Tibial artery (tissue), 4 donors: ENCODE measurements around the gene MMP15.

Experiments
- DNase-seq, 2 donors: peaks; one replicate each; pipeline ENCODE4 v3.0.0-alpha.2; 2019
- H3K27ac ChIP-seq, 2 donors: fragments of 200-600 bp; sonication (generic) in 1 of 2; 1 replicate in 1 of 2; 2 replicates in 1 of 2; pipeline ENCODE4 v1.5.1; 2018 to 2019; ENCODE audit warnings: mild to moderate bottlenecking in 1 of 2
- H3K27me3 ChIP-seq, 2 donors: fragments of 200-600 bp; sonication (generic) in 1 of 2; one replicate each; pipeline versions ENCODE4 v1.5.1 to v1.6.0; 2016 to 2019
- H3K36me3 ChIP-seq, 3 donors: fragments of 200-600 bp; sonication (generic) in 2 of 3; one replicate each; pipeline ENCODE4 v1.5.1; 2016 to 2019; ENCODE audit warnings: mild to moderate bottlenecking in 2 of 3
- H3K4me1 ChIP-seq, 4 donors: fragments of 200-600 bp; sonication (generic) in 2 of 4; 1 replicate in 3 of 4; 2 replicates in 1 of 4; pipeline ENCODE4 v1.5.1; 2016 to 2019
- H3K4me3 ChIP-seq, 2 donors: fragments of 200-600 bp; sonication (generic) in 1 of 2; 1 replicate in 1 of 2; 2 replicates in 1 of 2; pipeline ENCODE4 v1.5.1; 2018 to 2019; ENCODE audit warnings: mild to moderate bottlenecking in 2 of 2
- H3K9me3 ChIP-seq, 3 donors: fragments of 200-600 bp; sonication (generic) in 1 of 3; one replicate each; pipeline ENCODE4 v1.5.1; 2016 to 2019
- intact Hi-C: fragments of 100-400 bp; cut with DNase I; formaldehyde crosslinking; loops from one replicate; pipeline ENCODE4 v1.15.0; 2023; ENCODE audit warnings: low total_unique reads
- TF ChIP-seq, protein P1 (sequence below), 2 experiments: fragments of 200-600 bp in 1 of 2; fragments of 450-650 bp in 1 of 2; IDR thresholded peaks; one replicate each; pipeline ENCODE4 v1.5.1; 2017 to 2019; ENCODE audit warnings: antibody characterized with exemption in 2 of 2, mild to moderate bottlenecking in 1 of 2, moderate library complexity in 1 of 2

Gene MMP15

DNA sequence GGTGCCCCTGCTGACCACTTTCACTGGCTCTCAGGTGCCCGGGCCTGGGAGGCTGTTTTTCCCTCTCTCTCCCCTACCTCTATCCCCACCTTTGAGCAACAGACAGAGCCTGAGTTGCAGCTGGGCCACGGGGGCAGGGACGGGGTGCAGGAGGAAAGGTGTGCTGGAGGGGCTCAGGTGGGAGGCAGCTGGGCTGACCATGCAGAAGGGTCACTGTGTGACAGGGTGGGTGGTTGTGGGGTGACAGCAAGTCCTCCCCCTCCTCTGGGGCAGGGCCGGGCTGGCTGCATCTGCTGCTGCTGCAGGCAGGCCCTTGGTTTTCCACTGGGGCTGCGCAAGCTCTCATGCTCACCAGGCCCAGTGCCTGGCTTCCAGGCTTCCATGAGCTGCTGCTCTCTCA lies 31.7 kb upstream of the MMP15 start:
- no peaks in the 10 kb centered on the region for H3K27me3 ChIP-seq
- H3K4me1 ChIP-seq: peaks cover 0 to 23% (median 8%) of the 10 kb centered on the region in 4 donors
- no peak overlapping the region for H3K27ac ChIP-seq
- DNase-seq: no peak
- H3K36me3 ChIP-seq: peaks cover 25 to 51% (median 47%) of the 10 kb centered on the region in 3 donors
- TF ChIP-seq, protein P1, sequence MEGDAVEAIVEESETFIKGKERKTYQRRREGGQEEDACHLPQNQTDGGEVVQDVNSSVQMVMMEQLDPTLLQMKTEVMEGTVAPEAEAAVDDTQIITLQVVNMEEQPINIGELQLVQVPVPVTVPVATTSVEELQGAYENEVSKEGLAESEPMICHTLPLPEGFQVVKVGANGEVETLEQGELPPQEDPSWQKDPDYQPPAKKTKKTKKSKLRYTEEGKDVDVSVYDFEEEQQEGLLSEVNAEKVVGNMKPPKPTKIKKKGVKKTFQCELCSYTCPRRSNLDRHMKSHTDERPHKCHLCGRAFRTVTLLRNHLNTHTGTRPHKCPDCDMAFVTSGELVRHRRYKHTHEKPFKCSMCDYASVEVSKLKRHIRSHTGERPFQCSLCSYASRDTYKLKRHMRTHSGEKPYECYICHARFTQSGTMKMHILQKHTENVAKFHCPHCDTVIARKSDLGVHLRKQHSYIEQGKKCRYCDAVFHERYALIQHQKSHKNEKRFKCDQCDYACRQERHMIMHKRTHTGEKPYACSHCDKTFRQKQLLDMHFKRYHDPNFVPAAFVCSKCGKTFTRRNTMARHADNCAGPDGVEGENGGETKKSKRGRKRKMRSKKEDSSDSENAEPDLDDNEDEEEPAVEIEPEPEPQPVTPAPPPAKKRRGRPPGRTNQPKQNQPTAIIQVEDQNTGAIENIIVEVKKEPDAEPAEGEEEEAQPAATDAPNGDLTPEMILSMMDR (IDR thresholded peaks at IDR 0.05): no peak
- intact Hi-C loops: loop anchor here (10.0 kb wide), 1 partner anchor 239 kb away; no protein-coding TSS in a partner anchor
- no peaks in the 10 kb centered on the region for H3K9me3 ChIP-seq
- no peak overlapping the region for H3K4me3 ChIP-seq

DNA sequence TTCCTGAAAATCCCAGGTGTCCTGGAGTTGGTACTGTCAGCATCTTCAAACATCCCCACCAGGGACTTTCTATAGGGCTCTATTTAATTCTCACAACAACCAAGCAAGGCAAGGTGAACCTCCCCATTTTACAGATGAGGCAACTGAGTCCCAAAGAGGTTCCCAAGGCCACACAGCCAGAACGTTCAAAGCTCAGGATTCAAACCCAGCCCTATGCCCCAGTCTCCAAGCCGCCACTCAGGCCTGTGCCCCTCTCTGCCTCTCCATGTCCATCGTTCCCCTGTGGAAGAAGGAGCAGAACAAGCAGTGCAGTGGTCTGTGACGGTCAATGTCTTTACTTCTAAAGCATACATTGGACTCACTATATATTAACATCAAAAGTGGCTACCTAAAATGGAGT lies 31.2 kb upstream of the MMP15 start:
- intact Hi-C loops: loop anchor here (10.0 kb wide), 1 partner anchor 240 kb away; no protein-coding TSS in a partner anchor

GRCh38 chr16:57994778-57995177 lies 30.8 kb upstream of the MMP15 start:
- Histone ChIP-seq H3K4me3 (no peak overlapping the region), H3K4me1 (peaks cover 0 to 31% (median 17%) of the 10 kb centered on the region in 4 donors), H3K27ac (no peak overlapping the region), H3K36me3 (peaks cover 25 to 51% (median 47%) of the 10 kb centered on the region in 3 donors), H3K9me3 (no peaks in the 10 kb centered on the region), H3K27me3 (no peaks in the 10 kb centered on the region)
- intact Hi-C loops: loop anchor here (10.0 kb wide), 1 partner anchor 240 kb away; no protein-coding TSS in a partner anchor
- DNase-seq: peak in 1 of 2 donors; percentile 59
- TF ChIP-seq, protein P1 (IDR thresholded peaks at IDR 0.05): no peak

More for the DNA sequence above, 31.2 kb upstream of the MMP15 start:
- Histone ChIP-seq H3K4me1 (peaks cover 0 to 27% (median 12%) of the 10 kb centered on the region in 4 donors), H3K9me3 (no peaks in the 10 kb centered on the region), H3K27ac (no peak overlapping the region), H3K4me3 (no peak overlapping the region), H3K36me3 (peaks cover 25 to 51% (median 47%) of the 10 kb centered on the region in 3 donors), H3K27me3 (no peaks in the 10 kb centered on the region)
- DNase-seq: no peak
- TF ChIP-seq, protein P1 (IDR thresholded peaks at IDR 0.05): no peak

DNA sequence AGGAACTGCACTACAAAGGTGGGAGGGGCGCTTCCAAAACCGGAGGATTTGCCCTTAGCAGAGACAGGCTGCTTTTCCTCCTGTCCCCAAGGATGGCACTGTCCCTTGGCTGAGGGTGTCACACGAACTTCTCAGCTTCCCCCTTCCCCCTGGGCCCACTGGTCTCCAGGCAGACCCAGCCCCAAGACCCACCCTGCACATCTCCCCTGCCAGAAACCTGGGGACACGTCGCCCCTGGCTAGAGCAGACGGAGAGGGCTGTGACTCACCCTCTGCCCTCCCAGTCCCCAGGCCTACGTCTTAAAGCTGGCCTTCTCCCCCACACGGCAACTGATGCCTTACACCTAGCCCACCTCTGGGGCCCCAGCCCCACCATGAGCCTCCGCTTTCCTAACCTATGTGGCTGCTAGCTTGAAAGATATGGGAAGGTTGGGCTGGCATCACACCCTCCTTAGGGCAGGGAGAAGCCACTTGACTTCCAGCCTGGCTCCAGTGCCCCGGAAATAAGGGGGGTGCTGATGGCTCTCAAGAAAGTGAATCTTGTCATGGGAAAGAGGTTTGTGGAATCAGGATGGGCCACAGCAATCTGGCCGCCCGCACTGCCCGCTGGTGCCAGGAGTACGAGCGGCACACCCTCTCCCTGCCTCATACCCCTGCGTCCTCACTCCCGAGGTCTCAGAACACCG lies 29.7 kb upstream of the MMP15 start:
- Histone ChIP-seq H3K27me3 (no peaks in the 10 kb centered on the region), H3K9me3 (no peaks in the 10 kb centered on the region), H3K4me3 (no peak overlapping the region), H3K36me3 (peaks cover 25 to 51% (median 47%) of the 10 kb centered on the region in 3 donors), H3K27ac (no peak overlapping the region), H3K4me1 (peaks cover 0 to 37% (median 19%) of the 10 kb centered on the region in 4 donors)
- no peak for DNase-seq
- TF ChIP-seq, protein P1 (IDR thresholded peaks at IDR 0.05): no peak
- intact Hi-C loops: loop anchor here (10.0 kb wide), 1 partner anchor 241 kb away; no protein-coding TSS in a partner anchor

DNA sequence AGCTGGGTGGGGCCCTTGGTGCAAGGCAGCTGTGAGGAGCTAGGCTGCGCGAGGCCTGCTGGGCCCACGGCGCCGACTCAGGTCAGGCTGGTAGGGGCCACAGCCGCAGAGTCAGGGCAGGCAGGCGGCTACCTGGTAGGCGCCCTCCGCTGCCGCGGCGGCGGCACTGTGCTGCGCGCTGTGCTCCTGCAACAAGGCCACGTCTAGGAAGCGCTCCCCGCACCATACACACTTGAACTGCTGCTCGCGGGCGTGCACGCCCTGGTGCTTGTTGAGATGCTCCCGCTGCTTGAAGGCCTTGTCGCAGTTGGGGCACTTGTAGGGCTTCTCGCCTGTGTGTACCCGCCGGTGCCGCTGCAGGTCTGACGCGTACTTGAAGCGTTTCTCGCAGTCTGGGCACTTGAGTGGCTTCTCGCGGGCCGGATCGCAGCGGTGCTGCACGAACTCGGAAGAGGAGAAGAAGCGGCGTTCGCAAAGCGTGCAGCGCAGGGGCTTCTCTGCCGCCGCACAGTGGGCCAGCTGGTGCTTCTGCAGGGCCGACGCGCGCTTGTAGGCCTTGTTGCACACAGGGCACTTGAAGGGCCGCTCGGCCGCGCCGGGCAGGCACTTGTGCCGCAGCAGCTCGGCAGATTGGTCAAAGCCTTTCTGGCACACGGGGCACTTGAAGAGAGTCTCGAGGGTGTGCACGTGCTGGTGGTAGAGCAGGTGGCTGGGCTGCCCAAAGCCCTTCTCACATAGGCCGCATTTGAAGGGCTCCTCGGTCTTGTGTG lies 29.0 kb upstream of the MMP15 start:
- intact Hi-C loops: loop anchor here (10.0 kb wide), 1 partner anchor 242 kb away; no protein-coding TSS in a partner anchor
- Histone ChIP-seq H3K27me3 (no peaks in the 10 kb centered on the region), H3K9me3 (no peaks in the 10 kb centered on the region), H3K4me3 (no peak overlapping the region), H3K36me3 (peaks cover 25 to 51% (median 47%) of the 10 kb centered on the region in 3 donors), H3K27ac (no peak overlapping the region), H3K4me1 (peaks cover 0 to 43% (median 21%) of the 10 kb centered on the region in 4 donors)
- TF ChIP-seq, protein P1 (IDR thresholded peaks at IDR 0.05): no peak
- no peak for DNase-seq
